Epithelial cell of esophagus (primary cell): Measurements from ENCODE around the gene OTUD4.

Experiments used
- DNase-seq: peaks from one replicate; pipeline ENCODE4 v3.0.0; 2010; ENCODE audit warnings: low read depth
- H3K4me3 ChIP-seq: 2 replicates; pipeline ENCODE4 v1.5.1; 2011; ENCODE audit warnings: mild to moderate bottlenecking, low read length, control low read depth
- CTCF ChIP-seq: IDR thresholded peaks from 2 replicates; pipeline ENCODE4 v1.5.1; 2011; ENCODE audit warnings: low read depth, mild to moderate bottlenecking, low read length, control low read depth, inconsistent platforms; ENCODE audit not compliant: insufficient read depth; ENCODE audit errors: missing control alignments

OTUD4 gene

DNA sequence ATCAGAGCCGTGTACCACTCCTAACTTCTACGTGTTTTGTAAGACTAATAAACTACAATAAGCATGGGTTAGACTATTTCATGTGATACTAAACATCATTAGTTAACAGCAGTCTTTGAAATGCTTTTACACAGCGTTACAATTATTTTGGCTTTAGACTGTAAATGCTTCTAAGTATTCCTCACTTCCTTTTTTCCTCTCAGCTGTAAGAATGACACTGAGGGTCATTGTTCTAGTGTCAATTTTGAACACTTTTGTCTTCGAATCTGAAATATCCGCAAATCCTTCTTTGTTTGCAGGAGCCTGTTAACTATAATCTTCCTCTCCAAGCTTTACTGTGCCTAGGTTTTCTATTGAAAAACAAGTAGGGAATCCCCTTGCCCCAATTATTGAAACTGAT is 80.7 kb downstream of the OTUD4 start:
- no peak for TF ChIP-seq CTCF
- peak; percentile 1 for DNase-seq
- H3K4me3 ChIP-seq = peak overlapping the region; percentile 92

DNA sequence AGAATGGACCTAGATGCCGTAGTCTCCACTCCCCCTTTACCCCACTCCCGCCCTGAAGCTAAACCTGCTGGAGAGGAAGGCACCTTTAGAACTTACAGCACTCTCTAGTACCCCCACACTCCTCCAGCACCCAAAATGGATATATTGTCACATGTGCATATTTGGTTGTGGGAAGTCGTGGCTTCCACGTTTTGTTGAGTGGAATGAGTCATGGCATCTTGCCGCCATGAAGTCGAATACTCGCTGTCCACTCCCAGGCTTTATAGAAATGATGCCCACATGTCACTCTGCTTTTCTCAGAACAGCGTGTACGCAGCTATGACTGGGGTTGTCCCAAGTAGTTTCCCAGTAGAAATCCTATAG is 81.7 kb downstream of the OTUD4 start:
- peak overlapping the region; percentile 92 for H3K4me3 ChIP-seq
- DNase-seq = peak; percentile 78
- TF ChIP-seq CTCF = no peak

- H3K4me3 ChIP-seq = peak within 1 kb of the TSS; percentile 92
- DNase-seq = peak; percentile 99
- peak; percentile 14 for TF ChIP-seq CTCF
These were observed 82.3 kb downstream of the OTUD4 start, which contains the start of the genes ABCE1 and ANAPC10 for GRCh38 chr4:145097821-145098674. Gene ABCE1, plus strand, starts transcription at chr4:145098311. Its CDS starts 6,102 bp downstream, at chr4:145104413. Gene ANAPC10, minus strand, starts transcription at chr4:145098196. Its CDS starts 2,097 bp downstream, at chr4:145096099.

GRCh38 chr4:145097331-145097820 is 83.0 kb downstream of the OTUD4 start:
- DNase-seq = peak; percentile 60
- peak overlapping the region; percentile 92 for H3K4me3 ChIP-seq
- no peak for TF ChIP-seq CTCF

DNA sequence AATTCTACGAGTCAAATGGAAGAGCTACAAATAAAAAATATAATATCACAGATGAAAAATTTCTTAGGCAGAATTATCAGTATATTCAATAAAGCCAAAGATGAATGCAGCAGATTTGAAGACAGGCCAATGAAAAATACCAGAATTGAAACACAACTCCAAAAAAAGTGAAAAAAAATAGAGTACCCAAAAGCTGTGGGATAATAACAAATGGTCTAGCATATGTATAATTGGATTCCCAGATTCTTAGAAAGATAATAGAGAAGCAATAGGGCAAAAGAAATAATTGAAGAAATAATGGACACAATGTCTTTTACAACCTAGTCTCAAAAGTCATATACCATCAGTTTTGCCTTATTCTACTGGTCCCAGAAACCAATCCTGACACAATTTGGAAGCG is 86.8 kb downstream of the OTUD4 start:
- DNase-seq = no peak
- TF ChIP-seq CTCF = no peak
- H3K4me3 ChIP-seq = no peak overlapping the region

DNA sequence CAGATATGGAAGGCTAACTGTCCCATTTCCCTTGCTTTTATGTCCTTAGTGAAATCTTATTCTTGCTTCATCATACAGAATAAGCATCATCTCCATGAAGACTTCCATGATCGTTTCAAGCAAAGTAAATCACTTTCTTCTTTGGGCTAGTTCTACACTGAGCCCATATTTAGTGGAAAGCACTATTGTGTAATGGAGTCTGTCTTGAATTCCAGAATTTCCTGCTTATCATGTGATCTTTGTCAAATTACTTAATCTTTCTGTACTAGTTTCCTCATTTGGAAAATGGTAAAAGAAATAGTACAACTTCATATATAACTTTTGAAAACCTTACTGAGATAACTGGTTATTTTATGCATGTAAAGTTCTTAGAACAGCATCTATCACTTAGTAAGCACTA is 90.0 kb downstream of the OTUD4 start:
- DNase-seq = peak; percentile 32
- no peak overlapping the region for H3K4me3 ChIP-seq

More for the DNA sequence above, 90.0 kb downstream of the OTUD4 start:
- TF ChIP-seq CTCF = no peak
